ENCODE data around the gene C16orf54. TPM values are rescaled to one million over a fixed set of nuclear protein-coding genes. Genes with fewer than 3 reads are reported as not detected.
"Not testable (repeated sequence)": the region's sequence is repeated elsewhere in the genome, so short reads cannot be mapped to it uniquely, and the experiment has no call there.

Gene C16orf54
- total RNA-seq, 1 experiment from 2014 or later, result 0.84 TPM

- DNase-seq (ENCODE audit: low read depth), result no peak
These were observed 23.7 kb upstream of the C16orf54 start for GRCh38 chr16:29769507-29769906.

GRCh38 chr16:29767062-29767461 is 21.3 kb upstream of the C16orf54 start:
- no peak for DNase-seq (ENCODE audit: low read depth)

GRCh38 chr16:29766571-29766970 is 20.8 kb upstream of the C16orf54 start:
- no peak for DNase-seq (ENCODE audit: low read depth)

GRCh38 chr16:29765167-29766032 is 19.6 kb upstream of the C16orf54 start:
- no peak for DNase-seq (ENCODE audit: low read depth)

- DNase-seq (ENCODE audit: low read depth), result no peak
These were observed 17.5 kb upstream of the C16orf54 start for GRCh38 chr16:29763326-29763725.

- peak; percentile 30 for DNase-seq (ENCODE audit: low read depth)
These were observed 16.1 kb upstream of the C16orf54 start for GRCh38 chr16:29761882-29762281.

- DNase-seq (ENCODE audit: low read depth), result not testable (repeated sequence)
These were observed 15.5 kb upstream of the C16orf54 start for GRCh38 chr16:29761280-29761651.

- no peak for DNase-seq (ENCODE audit: low read depth)
These were observed 14.9 kb upstream of the C16orf54 start for GRCh38 chr16:29760567-29761279.

GRCh38 chr16:29757950-29758466 is 12.2 kb upstream of the C16orf54 start:
- no peak for DNase-seq (ENCODE audit: low read depth)

GRCh38 chr16:29757086-29757485 is 11.3 kb upstream of the C16orf54 start:
- not testable (repeated sequence) for DNase-seq (ENCODE audit: low read depth)

- DNase-seq (ENCODE audit: low read depth), result no peak
These were observed 10.9 kb upstream of the C16orf54 start for GRCh38 chr16:29756654-29757053.

GRCh38 chr16:29753516-29753915 is 7.7 kb upstream of the C16orf54 start:
- DNase-seq (ENCODE audit: low read depth), result no peak

- DNase-seq (ENCODE audit: low read depth), result not testable (repeated sequence)
These were observed 3.0 kb upstream of the C16orf54 start for GRCh38 chr16:29748760-29749149.

- no peak for DNase-seq (ENCODE audit: low read depth)
These were observed 2.4 kb upstream of the C16orf54 start for GRCh38 chr16:29747947-29748759.

- not testable (repeated sequence) for DNase-seq (ENCODE audit: low read depth)
These were observed 728 bp upstream of the C16orf54 start for GRCh38 chr16:29746518-29746917.

- no peak for DNase-seq (ENCODE audit: low read depth)
These were observed 503 bp downstream of the C16orf54 start for GRCh38 chr16:29745121-29745852.

GRCh38 chr16:29744541-29745101 is 1.2 kb downstream of the C16orf54 start:
- no peak for DNase-seq (ENCODE audit: low read depth)

- DNase-seq (ENCODE audit: low read depth), result no peak
These were observed 1.8 kb downstream of the C16orf54 start for GRCh38 chr16:29743827-29744531.

- no peak for DNase-seq (ENCODE audit: low read depth)
These were observed 2.3 kb downstream of the C16orf54 start for GRCh38 chr16:29743475-29743826.

GRCh38 chr16:29742683-29743275 is 3.0 kb downstream of the C16orf54 start:
- DNase-seq (ENCODE audit: low read depth), result no peak

All from M059J (cell line).